WTC11 (cell line): Measurements from ENCODE around the gene MAMSTR. TPM values are rescaled to one million over a fixed set of nuclear protein-coding genes. Genes with fewer than 3 reads are reported as not detected.

ENCODE experiments used
- ATAC-seq: fragments of 200-7000 bp; cut with Tn5 transposase; 2 replicates; pipeline ENCODE4 v1.10.0; 2021; ENCODE audit warnings: mild to moderate bottlenecking, moderate library complexity
- CTCF ChIA-PET: fragments of 300-600 bp; sonication (Branson Sonifier 250); formaldehyde crosslinking; loops from one replicate; lab custom pipeline; 2021; ENCODE audit warnings: antibody characterized with exemption; lab: Charles Lee
- POLR2A ChIA-PET: fragments of 350-600 bp; sonication (Branson Sonifier 250); formaldehyde crosslinking; loops from one replicate; lab custom pipeline; 2021; ENCODE audit warnings: antibody characterized with exemption; lab: Charles Lee
- DNase-seq: peaks from one replicate; pipeline ENCODE4 v3.0.0; 2021; ENCODE audit warnings: low spot score
- H3K27ac Mint-ChIP-seq: 2 replicates; pipeline ENCODE4 v1.8.0; 2021; ENCODE audit warnings: mixed read lengths
- H3K27me3 Mint-ChIP-seq: 2 replicates; pipeline ENCODE4 v1.8.0; 2021; ENCODE audit warnings: low read depth, mild to moderate bottlenecking, moderate library complexity, mixed read lengths
- H3K36me3 Mint-ChIP-seq: 2 replicates; pipeline ENCODE4 v1.8.0; 2021; ENCODE audit warnings: mixed read lengths
- H3K4me1 Mint-ChIP-seq: 2 replicates; pipeline ENCODE4 v1.8.0; 2022; ENCODE audit warnings: mixed read lengths
- H3K4me3 Mint-ChIP-seq: 2 replicates; pipeline ENCODE4 v1.8.0; 2021; ENCODE audit warnings: mild to moderate bottlenecking, moderate library complexity, mixed read lengths
- H3K9me3 Mint-ChIP-seq: 2 replicates; pipeline ENCODE4 v1.8.0; 2021; ENCODE audit warnings: mixed read lengths
- AR ChIP-seq: fragments of 250-450 bp; sonication (Bioruptor Pico); IDR thresholded peaks from 2 replicates; pipeline ENCODE4 v1.9.0; 2021; ENCODE audit warnings: mild to moderate bottlenecking
- CBFB ChIP-seq: sonication (generic); formaldehyde crosslinking; IDR thresholded peaks from 2 replicates; pipeline ENCODE4 v1.8.1; 2022; ENCODE audit warnings: mild to moderate bottlenecking, low read depth, missing genetic modification reagents
- E2F5 ChIP-seq: sonication (generic); formaldehyde crosslinking; IDR thresholded peaks from 2 replicates; pipeline ENCODE4 v1.8.1; 2022; ENCODE audit warnings: mild to moderate bottlenecking, moderate library complexity, missing genetic modification reagents
- ESRRA ChIP-seq: sonication (generic); formaldehyde crosslinking; IDR thresholded peaks from 2 replicates; pipeline ENCODE4 v1.8.1; 2022; ENCODE audit warnings: mild to moderate bottlenecking, missing genetic modification reagents, borderline replicate concordance
- ETV6 ChIP-seq: sonication (generic); formaldehyde crosslinking; IDR thresholded peaks from 2 replicates; pipeline ENCODE4 v1.8.1; 2022; ENCODE audit warnings: mild to moderate bottlenecking, missing genetic modification reagents
- FOXK1 ChIP-seq: sonication (generic); formaldehyde crosslinking; IDR thresholded peaks from 2 replicates; pipeline ENCODE4 v1.8.0; 2022; ENCODE audit warnings: mild to moderate bottlenecking, moderate library complexity, missing genetic modification reagents
- HMGA2 ChIP-seq: fragments of 250-450 bp; sonication (Bioruptor Pico); IDR thresholded peaks from 2 replicates; pipeline ENCODE4 v1.4.0; 2021; ENCODE audit warnings: mild to moderate bottlenecking, moderate library complexity
- HMGXB4 ChIP-seq: sonication (generic); formaldehyde crosslinking; IDR thresholded peaks from 2 replicates; pipeline ENCODE4 v1.8.1; 2023; ENCODE audit warnings: mild to moderate bottlenecking, moderate library complexity, missing genetic modification reagents
- KAT7 ChIP-seq: sonication (generic); formaldehyde crosslinking; IDR thresholded peaks from 2 replicates; pipeline ENCODE4 v1.8.1; 2023; ENCODE audit warnings: missing genetic modification reagents, mild to moderate bottlenecking, borderline replicate concordance
- NFYB ChIP-seq: sonication (generic); formaldehyde crosslinking; conservative IDR thresholded peaks from 2 replicates; pipeline ENCODE4 v1.8.0; 2022; ENCODE audit warnings: low read depth, missing genetic modification reagents
- NR1H2 ChIP-seq: sonication (generic); formaldehyde crosslinking; IDR thresholded peaks from 2 replicates; pipeline ENCODE4 v1.9.0; 2021; ENCODE audit warnings: mild to moderate bottlenecking, moderate library complexity, missing genetic modification reagents
- NR3C1 ChIP-seq: sonication (generic); formaldehyde crosslinking; conservative IDR thresholded peaks from 2 replicates; pipeline ENCODE4 v1.8.1; 2023; ENCODE audit warnings: low read depth, mild to moderate bottlenecking, missing genetic modification reagents
- SMAD3 ChIP-seq: sonication (generic); formaldehyde crosslinking; IDR thresholded peaks from 2 replicates; pipeline ENCODE4 v1.8.0; 2022; ENCODE audit warnings: missing genetic modification reagents, mild to moderate bottlenecking, borderline replicate concordance
- SOX15 ChIP-seq: fragments of 250-450 bp; sonication (Bioruptor Pico); IDR thresholded peaks from 2 replicates; pipeline ENCODE4 v1.9.0; 2021; ENCODE audit warnings: mild to moderate bottlenecking
- SP1 ChIP-seq: sonication (generic); formaldehyde crosslinking; conservative IDR thresholded peaks from 2 replicates; pipeline ENCODE4 v1.8.1; 2022; ENCODE audit warnings: missing genetic modification reagents
- STAT6 ChIP-seq: sonication (generic); formaldehyde crosslinking; conservative IDR thresholded peaks from 2 replicates; pipeline ENCODE4 v1.8.1; 2023; ENCODE audit warnings: mild to moderate bottlenecking, low read depth, missing genetic modification reagents, moderate library complexity
- USF2 ChIP-seq: sonication (generic); formaldehyde crosslinking; IDR thresholded peaks from 2 replicates; pipeline ENCODE4 v1.8.1; 2023; ENCODE audit warnings: mild to moderate bottlenecking, missing genetic modification reagents, moderate library complexity
- ZNF121 ChIP-seq: sonication (generic); formaldehyde crosslinking; IDR thresholded peaks from 2 replicates; pipeline ENCODE4 v1.8.0; 2023; ENCODE audit warnings: missing genetic modification reagents
- total RNA-seq: library from RNA; stranded (reverse); gene quantifications from 3 replicates; pipeline ENCODE4 v1.2.3, GENCODE V29; 2021

The MAMSTR gene
- total RNA-seq, 1 experiment from 2014 or later, result 1.4 TPM

GRCh38 chr19:48711106-48711662, 8.3 kb downstream of the MAMSTR start:
- H3K4me3 Mint-ChIP-seq, result no peak overlapping the region; the same call in 1 of the 2 replicates
- ChIA-PET CTCF (interaction anchor here (0.7 to 1.1 kb wide), 4 partner anchors 15 to 300 kb away, joined by 3 to 5 read pairs (median 4); partner anchors contain the start of gene FUT2), POLR2A (interaction anchor here (0.5 to 0.6 kb wide), 2 partner anchors 20 to 403 kb away, joined by 3 read pairs; no protein-coding TSS in a partner anchor)
- peak overlapping the region; percentile 49; the same call in 1 of the 2 replicates for H3K27ac Mint-ChIP-seq
- H3K9me3 Mint-ChIP-seq, result peaks cover 7% of the 10 kb centered on the region
- ATAC-seq (no peak), DNase-seq (no peak)
- peaks cover 26% of the 10 kb centered on the region for H3K4me1 Mint-ChIP-seq
- H3K36me3 Mint-ChIP-seq, result peaks cover 14% of the 10 kb centered on the region
- TF ChIP-seq KAT7 (no peak), NR1H2 (CRISPR knock-in tag) (no peak), HMGA2 (CRISPR knock-in tag) (no peak), E2F5 (CRISPR knock-in tag) (no peak), AR (CRISPR knock-in tag) (no peak), CBFB (CRISPR knock-in tag) (no peak), SMAD3 (CRISPR knock-in tag) (no peak), ESRRA (CRISPR knock-in tag) (no peak), USF2 (CRISPR knock-in tag) (no peak), NFYB (CRISPR knock-in tag) (no peak), ZNF121 (no peak), SP1 (no peak), NR3C1 (CRISPR knock-in tag) (no peak), SOX15 (no peak), STAT6 (no peak), HMGXB4 (no peak), ETV6 (no peak), FOXK1 (no peak)
- peaks cover 3% of the 10 kb centered on the region; the same call in 1 of the 2 replicates for H3K27me3 Mint-ChIP-seq
